Measurements from ENCODE around the gene CCDC134. TPM values are rescaled to one million over a fixed set of nuclear protein-coding genes. Genes with fewer than 3 reads are reported as not detected.

The CCDC134 gene
- total and polyA plus RNA-seq, 2 of the 8 experiments (the other 6 are each of a cell fraction or from before 2014, with no cell fraction given), result 7.7 to 20.0 TPM

- POLR2A ChIA-PET (ENCODE audit: partially characterized antibody), result interaction anchor here (1.2 kb wide), 1 partner anchor 27 kb away, joined by 3 read pairs; no protein-coding TSS in a partner anchor
- Histone ChIP-seq H2BK15ac (ENCODE audit: low read length) (no peak overlapping the region), H3K36me3 (ENCODE audit: control insufficient read depth in 2 of 4, insufficient read depth in 4 of 4, low read length in 3 of 4) (no peaks in the 10 kb centered on the region), H3K79me1 (ENCODE audit: low read depth, low read length) (no peaks in the 10 kb centered on the region), H2AFZ (ENCODE audit: low read length) (no peak overlapping the region), H3K27me3 (replicated peaks in 1 of 4; ENCODE audit: control insufficient read depth in 3 of 4, extremely low read depth in 1 of 4, insufficient read depth in 3 of 4, low read length in 3 of 4) (no peaks in the 10 kb centered on the region; a peak in 1 of 7 replicates), H3K23me2 (ENCODE audit: low read depth, low read length) (no peaks in the 10 kb centered on the region), H3K79me2 (ENCODE audit: control insufficient read depth in 1 of 2, insufficient read depth in 2 of 2, low read length in 2 of 2) (no peaks in the 10 kb centered on the region), H3K9ac (replicated peaks in 1 of 4; ENCODE audit: extremely low read depth in 1 of 4, low read depth in 3 of 4, low read length in 3 of 4) (no peak overlapping the region), H3K4me3 (ENCODE audit: extremely low read depth in 1 of 4, insufficient read depth in 2 of 4, low read depth in 3 of 4, low read length in 4 of 4) (no peak overlapping the region), H3K4me2 (ENCODE audit: insufficient read depth in 1 of 2, low read depth in 2 of 2, low read length in 2 of 2) (no peak overlapping the region), H4K5ac (ENCODE audit: insufficient read length, low read depth, low read length) (no peak overlapping the region), H3K4me1 (replicated peaks in 1 of 4; ENCODE audit: control insufficient read depth in 3 of 4, insufficient read depth in 4 of 4, low read length in 3 of 4) (no peaks in the 10 kb centered on the region), H2BK5ac (ENCODE audit: low read depth, low read length) (no peak overlapping the region), H4K8ac (ENCODE audit: extremely low read depth, insufficient read depth, low read length) (no peak overlapping the region), H3K56ac (replicated peaks; ENCODE audit: insufficient read length, low read depth, low read length) (no peak overlapping the region), H3K18ac (ENCODE audit: extremely low read depth, low read length) (no peak overlapping the region), H3K23ac (ENCODE audit: insufficient read length) (no peak overlapping the region), H3K27ac (ENCODE audit: low read depth, low read length) (no peak overlapping the region), H2BK12ac (ENCODE audit: low read depth, low read length) (no peak overlapping the region), H4K91ac (replicated peaks; ENCODE audit: insufficient read length, low read length) (no peak overlapping the region), H4K20me1 (replicated peaks in 1 of 2; ENCODE audit: control insufficient read depth in 1 of 2, insufficient read depth in 2 of 2, low read length in 2 of 2) (no peaks in the 10 kb centered on the region), H3K9me3 (ENCODE audit: insufficient read depth in 2 of 2, low read depth in 1 of 2, low read length in 1 of 2) (no peaks in the 10 kb centered on the region), H3K4ac (replicated peaks; ENCODE audit: insufficient read length, low read depth, low read length) (no peak overlapping the region), H2BK20ac (ENCODE audit: low read length) (no peak overlapping the region), H3K14ac (ENCODE audit: insufficient read length) (no peak overlapping the region), H2AK5ac (ENCODE audit: low read depth, low read length) (no peak overlapping the region), H2BK120ac (replicated peaks; ENCODE audit: low read depth, low read length) (no peak overlapping the region)
- no peak for TF ChIP-seq CBX8 (IDR thresholded peaks at IDR 0.05; ENCODE audit: borderline replicate concordance, low read depth, low read length)
- TF ChIP-seq TAF1 (IDR thresholded peaks at IDR 0.05; ENCODE audit: low read depth, low read length), result no peak
- FAIRE-seq (no peak), DNase-seq (ENCODE audit: low read depth in 1 of 2, low spot score in 2 of 2) (no peak)
- CTCF ChIA-PET (ENCODE audit: partially characterized antibody), result interaction anchor here (0.7 to 2.3 kb wide), 4 partner anchors 10 to 71 kb away, joined by 3 to 9 read pairs (median 3); no protein-coding TSS in a partner anchor
Observed at GRCh38 chr22:41772645-41773044, 27.8 kb upstream of the CCDC134 start.

Measured in H1 (cell line).